IMR-90 (cell line): ENCODE results near the gene MDFI. TPM values are rescaled to one million over a fixed set of nuclear protein-coding genes. Genes with fewer than 3 reads are reported as not detected.

ENCODE experiments used
- ATAC-seq: fragments of 200-7000 bp; cut with Tn5 transposase; 2 replicates; pipeline ENCODE4 v1.9.1; 2020; ENCODE audit warnings: low read depth, mild to moderate bottlenecking, moderate library complexity
- BruUV-seq: library from RNA; stranded (reverse); fragments of 400-500 nt; replicated peaks from 2 replicates; lab custom pipeline; 2021; lab: Mats Ljungman, UMichigan
- CTCF ChIA-PET: fragments of 300-600 bp; formaldehyde crosslinking; extraction: SDS; loops from one replicate; lab custom pipeline; 2021; ENCODE audit warnings: antibody characterized with exemption; lab: Yijun Ruan, JAX
- POLR2A ChIA-PET: fragments of 300-600 bp; sonication (Branson Sonifier 250); formaldehyde crosslinking; loops from one replicate; lab custom pipeline; 2022; ENCODE audit warnings: antibody characterized with exemption; ENCODE audit not compliant: unreplicated experiment; lab: Charles Lee
- DNase-seq: peaks from one replicate; pipeline ENCODE4 v3.0.0; 2013
- H2AFZ ChIP-seq: replicated peaks from 2 replicates; pipeline ENCODE3; 2013; ENCODE audit warnings: low read length, mild to moderate bottlenecking; ENCODE audit not compliant: poor library complexity
- H2AK5ac ChIP-seq: 2 replicates; pipeline ENCODE4 v1.6.1; 2013; ENCODE audit warnings: low read depth, low read length, inconsistent platforms
- H2AK9ac ChIP-seq: replicated peaks from 2 replicates; pipeline ENCODE3; 2013; ENCODE audit warnings: mild to moderate bottlenecking, low read depth, low read length, moderate library complexity; ENCODE audit not compliant: poor library complexity
- H2BK120ac ChIP-seq: 2 replicates; pipeline ENCODE4 v1.6.1; 2013; ENCODE audit warnings: low read depth, low read length, inconsistent platforms
- H2BK15ac ChIP-seq: 3 replicates; pipeline ENCODE4 v1.6.1; 2013; ENCODE audit warnings: low read depth, low read length, inconsistent platforms
- H2BK20ac ChIP-seq: 2 replicates; pipeline ENCODE4 v1.6.1; 2013; ENCODE audit warnings: low read depth, mild to moderate bottlenecking, inconsistent platforms, low read length, moderate library complexity
- H2BK5ac ChIP-seq: 2 replicates; pipeline ENCODE4 v1.6.1; 2013; ENCODE audit warnings: mild to moderate bottlenecking, low read depth, low read length, inconsistent platforms; ENCODE audit not compliant: poor library complexity, severe bottlenecking
- H3K14ac ChIP-seq: replicated peaks from 2 replicates; pipeline ENCODE4 v1.6.1; 2013; ENCODE audit warnings: low read depth, low read length, inconsistent platforms
- H3K18ac ChIP-seq: 2 replicates; pipeline ENCODE4 v1.6.1; 2013; ENCODE audit warnings: low read depth, low read length, control low read depth
- H3K23ac ChIP-seq: 2 replicates; pipeline ENCODE4 v1.6.1; 2013; ENCODE audit warnings: low read depth, low read length, inconsistent platforms
- H3K27ac ChIP-seq: 2 replicates; pipeline ENCODE4 v1.5.1; 2013; ENCODE audit warnings: mild to moderate bottlenecking, control low read depth, low read length; ENCODE audit not compliant: insufficient read depth
- H3K27me3 ChIP-seq: 2 replicates; pipeline ENCODE4 v1.6.1; 2013; ENCODE audit warnings: low read length; ENCODE audit not compliant: control insufficient read depth, insufficient read depth
- H3K36me3 ChIP-seq: 2 replicates; pipeline ENCODE4 v1.6.1; 2013; ENCODE audit warnings: low read length, mixed read lengths; ENCODE audit not compliant: control insufficient read depth, insufficient read depth
- H3K4ac ChIP-seq: 2 replicates; pipeline ENCODE4 v1.6.1; 2013; ENCODE audit warnings: low read depth, low read length, inconsistent platforms
- H3K4me1 ChIP-seq: 2 replicates; pipeline ENCODE4 v1.6.1; 2013; ENCODE audit warnings: low read length, mixed read lengths; ENCODE audit not compliant: control insufficient read depth, insufficient read depth
- H3K4me2 ChIP-seq: 2 replicates; pipeline ENCODE4 v1.6.1; 2013; ENCODE audit warnings: low read depth, mild to moderate bottlenecking, control low read depth, low read length, moderate library complexity
- H3K4me3 ChIP-seq: 2 replicates; pipeline ENCODE4 v1.5.1; 2013; ENCODE audit warnings: low read depth, mild to moderate bottlenecking, control low read depth, low read length, moderate library complexity; ENCODE audit not compliant: insufficient read depth
- H3K56ac ChIP-seq: 2 replicates; pipeline ENCODE4 v1.6.1; 2013; ENCODE audit warnings: low read length, inconsistent platforms; ENCODE audit not compliant: insufficient read depth; ENCODE audit errors: extremely low read depth
- H3K79me1 ChIP-seq, 2 experiments: 2 replicates each; pipeline ENCODE4 v1.6.1; 2013; ENCODE audit warnings: low read length in 2 of 2, inconsistent platforms in 1 of 2, low read depth in 1 of 2
- H3K9ac ChIP-seq: 2 replicates; pipeline ENCODE4 v1.6.1; 2013; ENCODE audit warnings: low read depth, low read length, control low read depth
- H3K9me1 ChIP-seq: 2 replicates; pipeline ENCODE4 v1.6.1; 2013; ENCODE audit warnings: low read length, inconsistent platforms; ENCODE audit not compliant: insufficient read depth
- H3K9me3 ChIP-seq: 2 replicates; pipeline ENCODE4 v1.6.1; 2013; ENCODE audit warnings: low read length; ENCODE audit not compliant: control insufficient read depth, insufficient read depth
- H4K20me1 ChIP-seq: 2 replicates; pipeline ENCODE4 v1.6.1; 2013; ENCODE audit warnings: low read length, inconsistent platforms; ENCODE audit not compliant: insufficient read depth
- H4K5ac ChIP-seq: 2 replicates; pipeline ENCODE4 v1.6.1; 2013; ENCODE audit warnings: mild to moderate bottlenecking, low read depth, low read length, control low read depth
- H4K8ac ChIP-seq, 2 experiments: 2 replicates each; pipeline ENCODE4 v1.6.1; 2013; ENCODE audit warnings: low read depth in 2 of 2, low read length in 2 of 2, control low read depth in 1 of 2, inconsistent platforms in 1 of 2
- H4K91ac ChIP-seq: 2 replicates; pipeline ENCODE4 v1.6.1; 2013; ENCODE audit warnings: low read depth, low read length, inconsistent platforms; ENCODE audit not compliant: insufficient read depth
- CEBPB ChIP-seq: IDR thresholded peaks from 2 replicates; pipeline ENCODE4 v1.6.1; 2012; ENCODE audit warnings: low read depth, low read length, improper control_type of control experiment
- MAFK ChIP-seq: IDR thresholded peaks from 2 replicates; pipeline ENCODE4 v1.6.1; 2012; ENCODE audit warnings: low read depth, low read length, improper control_type of control experiment
- MAZ ChIP-seq: IDR thresholded peaks from 2 replicates; pipeline ENCODE4 v1.6.1; 2012; ENCODE audit warnings: low read depth, mild to moderate bottlenecking, low read length, improper control_type of control experiment, moderate library complexity, borderline replicate concordance
- MXI1 ChIP-seq: IDR thresholded peaks from 2 replicates; pipeline ENCODE4 v1.6.1; 2012; ENCODE audit warnings: low read depth, mild to moderate bottlenecking, low read length, moderate library complexity, borderline replicate concordance
- POLR2A ChIP-seq: IDR thresholded peaks from 2 replicates; pipeline ENCODE4 v1.6.1; 2012; ENCODE audit warnings: mild to moderate bottlenecking, low read depth, low read length
- SMC3 ChIP-seq: fragments of 150-350 bp; IDR thresholded peaks from 2 replicates; pipeline ENCODE4 v1.6.1; 2016; ENCODE audit warnings: low read depth, mild to moderate bottlenecking, antibody characterized with exemption, low read length, moderate library complexity
- WGBS, 2 experiments: methylation state at CpG; one replicate each; pipeline versions ENCODE4 v1.1.5 to v1.1.7; 2013; ENCODE audit warnings: missing lambda C conversion rate in 2 of 2; ENCODE audit not compliant: insufficient read length in 1 of 2; ENCODE audit errors: extremely low coverage in 2 of 2; 5-methylcytosine and 5-hydroxymethylcytosine counted together
- dilution Hi-C: fragments of 300-500 bp; cut with HindIII; formaldehyde crosslinking; loops from one replicate; pipeline ENCODE4 v1.14.3; 2018; ENCODE audit warnings: low sequenced_read_pairs; ENCODE audit not compliant: unreplicated experiment
- in situ Hi-C: fragments of 300-500 bp; cut with MboI; formaldehyde crosslinking; loops from 3 replicates; pipeline ENCODE4 v1.14.3; 2019; ENCODE audit warnings: low sequenced_read_pairs, inconsistent platforms, mixed read lengths
- intact Hi-C: fragments of 100-400 bp; cut with micrococcal nuclease; formaldehyde crosslinking; loops from 2 replicates; pipeline ENCODE4 v1.10.0; 2022
- polyA plus RNA-seq, 3 experiments: library from polyadenylated mRNA; depleted of rRNA; stranded (reverse); fragments of >200 nt; gene quantifications; 2 replicates each; pipeline ENCODE4 v1.2.3, GENCODE V29; 2012; ENCODE audit warnings: low replicate concordance in 1 of 3
- total RNA-seq: library from RNA; depleted of rRNA; stranded (reverse); fragments of >200 nt; gene quantifications from 2 replicates; pipeline ENCODE4 v1.2.3, GENCODE V29; 2012
- TF ChIP-seq, protein P1 (sequence below): fragments of 150-350 bp; IDR thresholded peaks from 2 replicates; pipeline ENCODE4 v1.6.1; 2017; ENCODE audit warnings: mild to moderate bottlenecking, antibody characterized with exemption, low read length, low read depth

The MDFI gene
- total and polyA plus RNA-seq, 2 of the 4 experiments (the other 2 are of a cell fraction): 0.18 to 0.29 TPM

DNA sequence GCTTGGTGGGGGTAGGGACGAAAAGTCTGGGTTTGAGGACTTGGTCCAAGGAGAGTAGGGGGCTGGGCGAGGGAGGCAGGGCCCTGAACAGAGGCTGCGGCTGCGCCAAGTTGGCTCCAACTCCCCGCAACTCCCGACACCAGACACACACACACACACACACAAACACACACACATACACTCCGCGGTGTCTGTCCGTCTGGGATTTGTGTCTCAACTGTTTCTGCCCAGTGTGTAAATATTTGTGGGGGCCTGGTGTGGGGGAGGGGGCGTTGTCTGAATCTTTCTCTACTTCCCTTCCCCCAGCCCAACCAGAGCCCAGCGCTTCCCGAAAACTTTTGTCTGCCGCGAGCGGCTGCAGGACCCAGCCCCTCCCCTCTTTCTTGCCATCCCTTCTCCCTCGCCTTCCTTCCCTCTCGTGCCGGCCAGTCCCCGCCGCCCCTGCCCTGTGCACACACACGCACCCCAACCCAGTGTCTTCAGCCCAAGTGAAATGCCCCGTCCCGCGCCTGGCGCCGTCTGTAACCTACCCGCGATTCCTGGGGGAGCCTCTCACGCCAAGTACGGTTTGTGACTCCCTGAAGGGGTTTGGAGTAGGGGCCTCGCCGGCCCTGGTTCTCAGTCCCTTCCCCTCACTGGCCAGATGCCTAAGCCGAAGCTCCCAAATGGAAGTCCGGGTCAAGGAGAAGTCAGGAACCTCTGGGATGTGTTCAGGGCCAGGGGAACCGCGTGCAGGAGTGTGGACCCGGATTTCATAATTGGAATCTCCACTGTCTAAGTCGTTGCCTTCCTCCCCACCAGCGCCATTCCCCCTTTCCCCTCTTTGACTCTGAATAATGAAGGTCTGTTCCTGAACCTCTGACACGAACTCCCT, 904 bp downstream of the MDFI start:
- in situ Hi-C loops: no loop called here
- ATAC-seq: no peak
- Histone ChIP-seq H2BK20ac (no peak overlapping the region), H3K36me3 (no peaks in the 10 kb centered on the region), H2AK5ac (no peak overlapping the region), H3K23ac (no peak overlapping the region), H3K9ac (no peak overlapping the region), H3K79me1 (no peaks in the 10 kb centered on the region), H3K18ac (no peak overlapping the region), H2AK9ac (no peak overlapping the region), H3K4me2 (peak overlapping the region; percentile 10; the same call in 1 of the 2 replicates), H4K91ac (no peak overlapping the region), H2BK120ac (no peak overlapping the region), H4K8ac (no peak overlapping the region), H3K14ac (no peak overlapping the region), H4K20me1 (no peaks in the 10 kb centered on the region; the same call in 1 of the 2 replicates), H3K27ac (no peak overlapping the region), H3K56ac (no peak overlapping the region), H3K9me1 (no peaks in the 10 kb centered on the region), H3K4me3 (no peak overlapping the region), H2BK15ac (no peak overlapping the region), H4K5ac (no peak overlapping the region), H3K9me3 (no peaks in the 10 kb centered on the region; the same call in 1 of the 2 replicates), H2AFZ (peak overlapping the region; percentile 37), H2BK5ac (no peak overlapping the region), H3K27me3 (peaks cover 94% of the 10 kb centered on the region), H3K4ac (no peak overlapping the region), H3K4me1 (no peaks in the 10 kb centered on the region)
- no peak for TF ChIP-seq CEBPB
- TF ChIP-seq, protein P1, sequence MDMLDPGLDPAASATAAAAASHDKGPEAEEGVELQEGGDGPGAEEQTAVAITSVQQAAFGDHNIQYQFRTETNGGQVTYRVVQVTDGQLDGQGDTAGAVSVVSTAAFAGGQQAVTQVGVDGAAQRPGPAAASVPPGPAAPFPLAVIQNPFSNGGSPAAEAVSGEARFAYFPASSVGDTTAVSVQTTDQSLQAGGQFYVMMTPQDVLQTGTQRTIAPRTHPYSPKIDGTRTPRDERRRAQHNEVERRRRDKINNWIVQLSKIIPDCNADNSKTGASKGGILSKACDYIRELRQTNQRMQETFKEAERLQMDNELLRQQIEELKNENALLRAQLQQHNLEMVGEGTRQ: no peak
- TF ChIP-seq POLR2A: no peak
- TF ChIP-seq MXI1: no peak
- no peak for TF ChIP-seq MAZ
- no peak for TF ChIP-seq SMC3
- no peak for TF ChIP-seq MAFK
- no TSS peak for BruUV-seq
- DNase-seq: no peak
- ChIA-PET POLR2A (no interaction called here), CTCF (no interaction called here)
- intact Hi-C loops: no loop called here
- dilution Hi-C loops: no loop called here
- 0% methylated on average over 4 of the region's 40 CpGs; no CpG with 5 or more reads in 1 of the 2 experiments for WGBS, 2 experiments
